ENCODE results near the gene SMKR1.

DNA sequence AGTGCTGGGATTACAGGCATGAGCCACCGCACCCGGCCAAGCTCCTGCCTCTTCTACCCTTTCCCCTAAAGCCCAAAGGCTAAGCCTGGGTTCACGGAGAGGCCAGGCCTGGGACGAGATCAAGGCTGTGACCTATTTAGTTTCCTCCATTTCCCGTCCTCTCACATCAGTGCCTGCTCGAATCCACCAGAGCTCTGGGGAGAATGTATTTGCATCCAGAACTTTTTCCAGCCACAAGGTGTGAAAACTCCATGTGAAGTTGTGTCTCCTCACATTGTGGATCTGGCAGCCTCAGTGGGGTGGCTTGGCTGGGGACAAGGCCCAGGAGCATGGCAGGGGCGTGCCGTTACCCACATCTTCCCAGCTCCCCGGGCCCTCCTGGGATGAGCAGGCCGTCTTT lies 38.0 kb downstream of the SMKR1 start:
- TF ChIP-seq CTCF (IDR thresholded peaks at IDR 0.05; ENCODE audit: insufficient read depth, low read length) (no peak), POLR2AphosphoS5 (IDR thresholded peaks at IDR 0.05; ENCODE audit: low read depth) (no peak)
- TF ChIP-seq, protein P1, sequence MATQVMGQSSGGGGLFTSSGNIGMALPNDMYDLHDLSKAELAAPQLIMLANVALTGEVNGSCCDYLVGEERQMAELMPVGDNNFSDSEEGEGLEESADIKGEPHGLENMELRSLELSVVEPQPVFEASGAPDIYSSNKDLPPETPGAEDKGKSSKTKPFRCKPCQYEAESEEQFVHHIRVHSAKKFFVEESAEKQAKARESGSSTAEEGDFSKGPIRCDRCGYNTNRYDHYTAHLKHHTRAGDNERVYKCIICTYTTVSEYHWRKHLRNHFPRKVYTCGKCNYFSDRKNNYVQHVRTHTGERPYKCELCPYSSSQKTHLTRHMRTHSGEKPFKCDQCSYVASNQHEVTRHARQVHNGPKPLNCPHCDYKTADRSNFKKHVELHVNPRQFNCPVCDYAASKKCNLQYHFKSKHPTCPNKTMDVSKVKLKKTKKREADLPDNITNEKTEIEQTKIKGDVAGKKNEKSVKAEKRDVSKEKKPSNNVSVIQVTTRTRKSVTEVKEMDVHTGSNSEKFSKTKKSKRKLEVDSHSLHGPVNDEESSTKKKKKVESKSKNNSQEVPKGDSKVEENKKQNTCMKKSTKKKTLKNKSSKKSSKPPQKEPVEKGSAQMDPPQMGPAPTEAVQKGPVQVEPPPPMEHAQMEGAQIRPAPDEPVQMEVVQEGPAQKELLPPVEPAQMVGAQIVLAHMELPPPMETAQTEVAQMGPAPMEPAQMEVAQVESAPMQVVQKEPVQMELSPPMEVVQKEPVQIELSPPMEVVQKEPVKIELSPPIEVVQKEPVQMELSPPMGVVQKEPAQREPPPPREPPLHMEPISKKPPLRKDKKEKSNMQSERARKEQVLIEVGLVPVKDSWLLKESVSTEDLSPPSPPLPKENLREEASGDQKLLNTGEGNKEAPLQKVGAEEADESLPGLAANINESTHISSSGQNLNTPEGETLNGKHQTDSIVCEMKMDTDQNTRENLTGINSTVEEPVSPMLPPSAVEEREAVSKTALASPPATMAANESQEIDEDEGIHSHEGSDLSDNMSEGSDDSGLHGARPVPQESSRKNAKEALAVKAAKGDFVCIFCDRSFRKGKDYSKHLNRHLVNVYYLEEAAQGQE (IDR thresholded peaks at IDR 0.05; ENCODE audit: insufficient replicate concordance, low read depth) = no peak
